DOHH2 (cell line): Measurements from ENCODE around the gene CDS1.

ENCODE experiments used
- CTCF ChIP-seq: fragments of 200-600 bp; sonication (generic); IDR thresholded peaks from one replicate; pipeline ENCODE4 v1.5.1; 2014; ENCODE audit warnings: antibody characterized with exemption, mild to moderate bottlenecking, low read depth, low read length; ENCODE audit not compliant: poor library complexity, severe bottlenecking
- EZH2phosphoT487 ChIP-seq: fragments of 200-600 bp; sonication (generic); IDR thresholded peaks from 2 replicates; pipeline ENCODE4 v1.6.1; 2017; ENCODE audit warnings: borderline replicate concordance, mild to moderate bottlenecking, antibody characterized with exemption, low read length, moderate library complexity, mixed read lengths

- TF ChIP-seq CTCF (no peak), EZH2phosphoT487 (no peak)
Observed at GRCh38 chr4:84535901-84536300, 47.0 kb upstream of the CDS1 start.
